Hematopoietic multipotent progenitor cell (in vitro differentiated cells): ENCODE data around the gene TRIM47. TPM values are rescaled to one million over a fixed set of nuclear protein-coding genes. Genes with fewer than 3 reads are reported as not detected.

Experiments used
- DNase-seq, 3 donors: peaks; one replicate each; pipeline ENCODE4 v3.0.0-alpha.2; 2011 to 2015; ENCODE audit warnings: low read depth in 2 of 3, low spot score in 2 of 3
- total RNA-seq: library from RNA; depleted of rRNA; stranded (reverse); fragments of >200 nt; gene quantifications from one replicate; pipeline ENCODE4 v1.2.3, GENCODE V29; 2012

Gene TRIM47
- total RNA-seq, 1 donor: 38.8 TPM

DNA sequence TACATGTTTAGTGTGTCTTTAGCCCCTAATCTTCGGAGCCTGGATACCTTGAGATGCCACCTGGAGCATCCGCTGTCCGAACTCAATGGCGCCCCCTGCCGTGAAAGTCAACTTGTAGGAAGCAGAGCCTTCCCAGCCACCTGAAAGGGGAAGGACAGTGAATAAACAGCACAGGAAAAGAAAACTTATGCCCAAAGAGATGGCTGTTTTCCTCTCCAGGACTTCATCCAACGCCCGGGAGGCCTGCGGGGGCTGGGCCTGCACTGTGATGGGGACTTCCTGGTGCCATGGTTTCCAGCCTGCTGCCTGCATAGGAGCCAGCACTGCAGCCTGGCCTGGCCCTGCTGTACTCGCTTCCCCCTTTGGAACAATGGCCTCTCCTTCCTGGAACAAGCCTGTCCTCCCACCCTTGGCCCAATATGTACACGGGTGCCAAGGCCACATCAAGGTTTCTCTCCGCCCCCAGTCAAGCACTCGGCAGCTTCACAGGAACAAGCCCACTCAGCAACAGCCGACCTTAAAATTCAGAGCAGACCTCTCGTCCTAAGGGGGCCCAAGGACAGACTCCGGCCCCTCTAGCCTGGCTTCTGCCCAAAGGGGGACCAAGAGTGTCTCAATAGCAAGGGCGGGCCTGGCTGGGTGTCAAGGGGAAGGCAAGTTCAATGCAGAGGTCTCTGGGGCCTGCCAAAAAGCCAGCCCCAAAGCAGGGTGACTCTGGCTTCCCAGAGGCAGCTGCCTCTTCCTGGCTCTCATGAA is 29.7 kb downstream of the TRIM47 start:
- DNase-seq: peak in 1 of 3 donors; percentile 69

GRCh38 chr17:75847614-75848522 is 30.5 kb downstream of the TRIM47 start:
- DNase-seq: no peak

DNA sequence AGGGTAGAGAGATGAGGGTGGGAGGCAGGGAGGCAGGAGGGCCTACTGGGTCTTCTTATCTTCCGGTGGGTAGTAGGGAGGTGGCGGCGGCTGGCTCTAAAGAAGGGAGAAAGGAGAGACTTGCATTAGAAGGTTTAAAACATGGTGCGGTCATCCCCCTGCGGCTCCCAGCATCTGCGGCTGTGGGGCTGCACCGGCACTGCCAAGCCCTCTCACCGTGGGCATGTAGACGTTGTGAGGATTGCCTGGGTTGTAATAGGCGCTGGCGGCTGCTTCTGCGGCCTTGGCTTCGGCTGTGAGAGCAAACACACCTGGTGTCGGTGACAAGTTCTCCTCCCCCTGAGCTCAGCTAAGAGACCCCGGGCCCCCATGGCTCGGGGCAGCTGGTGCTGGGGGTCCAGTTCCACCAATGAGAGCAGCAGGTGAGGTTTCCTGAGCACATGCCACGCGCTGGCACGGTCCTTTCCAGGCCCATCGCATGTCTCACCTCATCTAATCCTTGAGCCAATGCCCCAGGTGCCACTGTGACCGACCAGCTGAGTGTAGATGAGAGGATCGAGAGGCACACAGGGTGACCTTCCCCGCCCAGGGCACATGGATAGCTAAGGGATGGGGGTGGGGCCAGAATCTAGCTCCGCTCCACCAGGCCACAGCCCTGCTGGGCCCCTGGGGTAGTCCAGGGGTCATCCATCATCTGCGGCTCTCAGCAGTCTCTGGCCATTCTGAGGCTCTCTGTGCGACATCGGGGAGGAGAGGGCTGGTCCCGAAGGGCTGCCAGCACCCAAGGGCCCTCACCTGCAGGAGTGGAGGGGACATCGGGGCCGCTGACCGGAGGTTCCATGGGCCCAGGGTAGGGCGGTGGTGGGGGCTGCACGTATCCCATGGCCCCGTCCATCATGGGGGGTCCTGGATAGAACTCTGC is 31.4 kb downstream of the TRIM47 start:
- no peak for DNase-seq

DNA sequence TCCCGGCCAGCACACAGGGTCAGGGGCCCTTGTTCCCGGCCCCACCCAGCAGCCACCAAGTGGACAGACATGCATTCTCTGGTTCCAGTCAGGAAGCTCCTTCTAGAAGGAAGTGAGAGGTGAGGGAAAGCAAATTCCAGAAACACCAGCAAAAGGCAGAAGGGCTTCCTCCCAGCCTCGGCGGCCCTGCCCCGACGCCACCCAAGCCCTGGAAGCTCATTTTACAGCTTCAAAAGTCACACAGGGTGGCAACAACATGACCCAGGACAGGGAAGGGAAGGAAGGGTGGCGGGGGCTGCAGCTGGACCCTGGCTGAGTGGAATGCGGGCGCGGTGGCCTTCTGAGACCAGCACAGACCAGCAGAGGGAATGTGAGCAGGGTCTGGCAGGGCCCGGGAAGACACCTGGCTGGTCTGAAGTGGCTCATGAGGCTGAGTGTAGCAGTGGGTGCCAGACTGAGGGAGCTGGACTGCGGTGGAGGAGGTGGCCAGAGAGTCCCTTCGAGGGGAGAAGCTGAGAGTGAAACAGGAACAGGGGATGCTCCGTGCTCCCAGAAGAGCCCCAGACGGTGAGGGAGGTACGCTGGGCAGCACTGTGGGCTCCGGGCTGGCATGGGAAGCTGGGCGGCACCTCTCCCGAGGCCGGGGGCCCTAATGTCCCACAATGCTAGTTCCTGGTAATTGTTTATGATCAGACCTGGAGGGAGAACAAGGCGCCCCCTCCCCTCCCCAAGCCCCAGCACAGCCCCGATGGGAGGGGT is 32.3 kb downstream of the TRIM47 start:
- no peak for DNase-seq

GRCh38 chr17:75845058-75845711 is 33.2 kb downstream of the TRIM47 start:
- peak in 2 of 3 donors; percentile 81 to 89 for DNase-seq

DNA sequence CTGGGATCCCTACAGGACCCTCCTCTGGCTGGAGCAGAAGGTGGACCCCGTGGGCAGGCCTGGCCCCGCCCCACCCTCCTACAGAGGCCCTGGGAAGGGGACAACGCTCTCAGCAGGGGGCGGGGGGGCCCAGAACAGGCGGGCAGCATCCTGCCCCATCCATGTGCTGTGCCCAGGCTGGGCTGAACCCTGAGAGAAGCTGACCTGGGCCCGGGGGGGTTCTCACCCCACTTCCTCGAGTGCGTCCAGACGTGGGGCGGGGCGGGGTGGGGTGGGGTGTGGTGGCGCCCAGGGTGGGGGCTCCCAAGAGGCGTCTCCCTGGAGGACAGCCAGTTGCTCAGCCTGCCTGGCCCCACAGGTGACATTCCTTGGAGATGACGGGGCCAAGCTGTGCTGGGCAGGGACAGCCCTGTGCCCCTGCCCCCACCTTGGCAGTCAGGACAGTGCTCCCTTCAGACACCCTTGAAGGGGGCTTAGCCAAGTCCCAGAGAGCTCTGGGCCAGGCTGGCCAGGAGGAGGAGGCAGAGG is 33.8 kb downstream of the TRIM47 start:
- DNase-seq: no peak

GRCh38 chr17:75843577-75844529 is 34.5 kb downstream of the TRIM47 start, which contains the start of gene UNC13D:
UNC13D (minus strand) TSS chr17:75844404; CDS start chr17:75844337, 67 bp downstream.
- peak in 2 of 3 donors; percentile 86 to 95 for DNase-seq

- DNase-seq: peak in 1 of 3 donors; percentile 33
Measured at GRCh38 chr17:75842963-75843576, 35.3 kb downstream of the TRIM47 start.

GRCh38 chr17:75842411-75842810 is 36.0 kb downstream of the TRIM47 start:
- no peak for DNase-seq

DNA sequence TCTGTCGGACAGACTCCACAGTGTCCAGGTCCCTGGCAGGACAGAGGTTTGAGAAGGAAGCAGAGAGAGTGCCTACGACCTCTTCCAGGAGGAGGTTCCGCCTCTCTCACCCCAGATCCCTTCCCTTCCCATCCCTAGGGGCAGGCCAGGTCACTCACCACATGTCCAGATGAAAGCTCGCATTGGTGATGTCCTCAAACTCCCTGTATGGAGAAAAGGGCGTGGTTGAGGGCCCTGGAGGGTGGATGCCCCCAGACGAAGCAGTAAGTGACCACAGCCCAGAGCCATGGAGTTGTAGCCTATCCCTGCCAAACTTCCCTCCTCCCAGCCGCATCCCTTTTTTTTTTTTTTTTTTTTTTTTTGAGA is 37.6 kb downstream of the TRIM47 start:
- DNase-seq: no peak

- DNase-seq: no peak
Measured at GRCh38 chr17:75839942-75840798, 38.2 kb downstream of the TRIM47 start.

DNA sequence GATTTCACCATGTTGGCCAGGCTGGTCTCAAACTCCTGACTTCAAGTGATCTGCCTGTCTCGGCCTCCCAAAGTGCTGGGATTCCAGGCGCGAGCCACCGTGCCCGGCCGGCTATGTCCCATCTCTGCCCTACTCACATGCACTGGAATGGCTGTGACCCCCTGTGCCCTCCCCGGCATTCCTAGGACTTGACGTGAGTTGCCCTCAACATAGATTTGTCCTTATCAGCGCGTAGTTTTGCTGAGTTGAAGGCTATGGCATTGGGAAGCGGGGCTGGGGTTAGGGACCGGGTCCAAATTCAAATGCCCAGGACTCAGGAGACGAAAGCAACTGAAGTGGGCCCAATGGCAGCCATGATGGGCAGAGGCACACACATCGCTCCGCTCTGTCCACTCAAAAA is 40.0 kb downstream of the TRIM47 start:
- DNase-seq: no peak

DNA sequence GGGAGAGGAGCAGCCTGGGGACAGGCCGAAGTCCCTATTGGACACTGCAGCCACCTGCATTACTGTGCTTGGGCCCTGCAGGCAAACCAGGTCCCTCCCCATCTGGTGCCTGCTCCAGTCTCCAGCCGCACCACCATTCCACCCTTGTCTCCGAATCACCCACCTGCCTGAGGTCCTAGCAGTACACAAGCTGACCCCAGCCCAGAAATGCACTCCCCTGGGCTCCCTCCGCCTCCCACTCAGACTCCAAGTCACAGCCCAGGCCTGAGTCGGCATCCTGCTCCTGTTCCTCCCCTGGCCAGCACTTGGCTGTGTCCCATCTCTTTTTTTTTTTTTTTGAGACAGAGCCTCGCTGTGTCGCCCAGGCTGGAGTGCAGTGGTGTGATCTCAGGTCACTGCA is 40.5 kb downstream of the TRIM47 start:
- no peak for DNase-seq

DNA sequence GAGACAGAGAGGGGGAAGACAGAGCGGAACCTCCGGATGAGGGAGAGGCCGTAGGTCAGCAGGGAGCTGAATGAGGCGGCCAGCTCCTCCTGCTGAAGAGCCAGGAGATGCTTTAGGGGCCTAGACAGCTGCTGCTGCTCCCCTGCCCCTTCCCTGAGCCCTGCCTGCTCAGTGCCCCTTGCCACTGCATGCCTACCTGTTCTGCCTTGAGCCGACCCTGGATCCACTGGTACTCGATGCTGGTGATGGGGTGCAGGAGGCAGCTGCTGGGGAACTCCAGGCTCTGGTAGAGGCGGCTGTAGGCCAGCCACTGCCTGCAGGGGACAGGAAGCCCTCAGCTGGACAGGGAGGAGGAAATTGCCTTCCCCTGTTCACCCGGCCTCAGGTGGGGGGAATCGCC is 41.8 kb downstream of the TRIM47 start:
- no peak for DNase-seq

GRCh38 chr17:75835654-75835987 is 42.8 kb downstream of the TRIM47 start:
- DNase-seq: no peak

DNA sequence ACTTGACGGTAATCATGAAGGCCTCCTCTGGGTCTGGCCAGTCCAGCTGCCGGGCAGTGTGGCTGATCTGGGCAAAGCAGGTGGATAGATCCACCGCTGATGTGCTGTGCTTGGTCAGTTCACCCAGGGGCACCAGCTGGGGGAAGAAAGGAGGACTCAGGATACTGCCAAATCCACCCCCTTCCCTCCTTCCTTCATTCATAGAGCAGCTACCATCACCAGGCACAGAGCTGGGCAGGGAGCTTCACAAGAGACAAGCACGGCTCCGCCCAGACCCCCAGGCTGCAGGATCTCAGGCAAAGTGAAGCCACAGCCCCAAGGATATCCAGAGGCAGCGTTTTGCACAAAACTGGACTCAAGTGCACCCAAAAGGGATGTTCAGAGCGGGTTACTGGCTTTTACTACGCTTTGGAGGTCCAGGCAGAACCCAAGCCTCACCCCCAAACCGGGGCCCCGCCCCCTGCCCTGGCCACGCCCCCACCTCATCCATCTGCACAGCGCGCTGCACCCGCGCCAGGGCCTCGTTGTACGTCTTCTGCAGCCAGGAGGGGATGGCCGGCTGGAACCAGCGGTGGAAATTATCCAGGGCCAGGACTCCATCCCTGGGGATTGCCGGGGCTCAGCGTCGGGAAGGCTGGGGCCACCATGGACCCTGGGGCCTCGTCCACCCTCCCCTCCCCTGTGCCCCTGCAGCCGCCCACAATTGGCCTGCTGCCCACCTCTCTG is 43.3 kb downstream of the TRIM47 start:
- no peak for DNase-seq
